CD4-positive, alpha-beta T cell treated with Interleukin-2 at 100 ng/mL for 4 hours (primary cell): ENCODE measurements around the gene SLMAP.
"Not testable (repeated sequence)": the region's sequence is repeated elsewhere in the genome, so short reads cannot be mapped to it uniquely, and the experiment has no call there.

Source experiments
- DNase-seq: peaks from one replicate; pipeline ENCODE4 v3.0.0-alpha.2; 2020; ENCODE audit warnings: low spot score

Gene SLMAP

GRCh38 chr3:57832486-57832885, 76.4 kb downstream of the SLMAP start:
- DNase-seq = no peak

DNA sequence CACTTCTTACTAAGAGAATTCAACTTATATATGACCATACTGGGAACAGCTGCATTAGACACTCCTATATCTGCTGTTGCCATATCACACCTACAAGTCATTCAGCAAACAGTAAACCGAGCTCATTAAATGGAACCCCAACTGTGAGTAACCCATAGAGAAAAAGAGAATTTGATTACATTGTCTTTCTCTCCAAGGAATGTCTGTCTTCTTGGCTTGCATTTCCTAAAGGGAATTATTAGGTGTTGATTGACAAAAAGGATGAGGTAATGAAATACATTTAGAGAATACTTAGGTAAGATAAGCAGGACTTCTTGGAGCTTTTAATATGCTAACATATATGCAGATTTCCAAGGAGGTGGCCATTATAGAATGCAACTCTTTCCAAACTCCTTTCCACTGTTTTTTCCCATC, 76.8 kb downstream of the SLMAP start:
- no peak for DNase-seq

DNA sequence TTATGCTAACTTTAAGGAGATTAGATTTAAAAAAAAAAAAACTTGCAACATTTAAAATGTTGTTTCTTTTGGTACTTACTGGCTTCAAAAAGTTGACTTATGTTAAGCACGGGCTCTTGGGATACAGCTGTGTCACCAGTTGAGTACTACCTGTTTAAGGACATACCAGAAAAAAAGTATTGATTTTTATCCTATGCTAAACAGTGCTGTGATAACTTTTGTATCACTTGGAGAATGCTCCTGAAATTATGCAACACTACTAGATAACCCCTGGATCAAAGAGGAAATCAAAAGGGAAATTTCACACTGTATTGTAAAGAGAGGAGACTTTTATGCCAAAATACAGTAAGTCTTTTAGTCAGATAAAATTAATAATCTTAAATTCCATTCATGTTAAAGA, 77.7 kb downstream of the SLMAP start:
- no peak for DNase-seq

- DNase-seq = no peak
Measured at GRCh38 chr3:57837686-57838085, 81.6 kb downstream of the SLMAP start.

DNA sequence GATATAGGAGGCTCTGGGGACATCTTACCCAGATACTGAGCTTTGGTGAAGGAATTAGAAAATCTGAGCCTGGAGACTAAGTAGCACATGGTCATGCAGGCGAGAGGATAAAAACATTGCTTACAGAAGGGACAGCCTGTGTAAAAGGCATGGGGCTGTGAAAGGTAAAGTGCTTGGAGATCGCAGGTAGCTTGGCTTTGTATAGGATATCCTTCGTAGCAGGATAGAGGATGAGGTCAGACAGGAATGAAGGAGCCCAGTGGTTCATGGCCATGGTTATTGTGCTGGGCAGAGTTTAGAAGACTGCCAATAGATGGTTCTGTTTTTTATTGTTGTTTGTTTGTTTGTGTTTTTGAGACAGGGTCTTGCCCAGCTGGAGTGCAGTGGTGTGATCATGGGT, 82.5 kb downstream of the SLMAP start:
- DNase-seq = no peak

DNA sequence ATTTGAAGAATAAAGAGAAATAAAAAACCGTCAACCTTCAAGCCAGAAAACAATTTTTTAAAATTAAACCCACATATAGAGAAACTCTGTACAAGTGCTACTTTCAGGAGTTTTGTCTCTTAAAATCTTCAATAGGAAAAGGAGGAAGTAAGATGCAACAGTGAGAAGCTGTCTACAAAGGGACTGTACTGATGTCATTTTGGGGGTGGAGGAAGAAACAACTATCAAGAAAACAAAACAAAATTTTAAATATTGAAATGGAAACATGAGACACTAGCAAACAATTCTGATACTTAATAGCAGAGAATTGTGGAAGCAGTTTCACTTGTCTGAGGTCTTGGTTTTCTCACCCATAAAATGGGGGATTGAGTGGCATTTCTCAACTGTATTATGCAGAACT, 84.4 kb downstream of the SLMAP start:
- DNase-seq = no peak

- DNase-seq = no peak
Measured at GRCh38 chr3:57841818-57842217, 85.7 kb downstream of the SLMAP start.

- DNase-seq = no peak
Measured at GRCh38 chr3:57848177-57848738, 92.1 kb downstream of the SLMAP start.

DNA sequence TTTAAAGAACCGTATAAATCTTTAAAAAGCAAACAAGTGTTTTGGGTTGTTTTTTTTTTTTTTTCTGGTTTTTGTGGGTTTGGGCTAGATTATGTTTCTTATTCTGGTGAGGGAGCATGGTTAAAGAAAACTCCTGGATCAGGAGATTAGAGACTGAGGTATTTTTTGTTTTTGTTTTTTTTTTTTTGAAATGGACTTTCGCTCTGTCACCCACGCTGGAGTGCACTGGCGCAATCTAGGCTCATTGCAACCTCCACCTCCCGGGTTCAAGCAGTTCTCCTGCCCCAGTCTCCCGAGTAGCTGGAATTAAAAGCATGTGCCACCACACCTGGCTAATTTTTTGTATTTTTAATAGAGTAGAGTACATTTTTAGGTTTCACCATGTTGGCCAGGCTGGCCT, 95.2 kb downstream of the SLMAP start:
- no peak for DNase-seq

- no peak for DNase-seq
Measured at GRCh38 chr3:57852896-57853295, 96.8 kb downstream of the SLMAP start.

DNA sequence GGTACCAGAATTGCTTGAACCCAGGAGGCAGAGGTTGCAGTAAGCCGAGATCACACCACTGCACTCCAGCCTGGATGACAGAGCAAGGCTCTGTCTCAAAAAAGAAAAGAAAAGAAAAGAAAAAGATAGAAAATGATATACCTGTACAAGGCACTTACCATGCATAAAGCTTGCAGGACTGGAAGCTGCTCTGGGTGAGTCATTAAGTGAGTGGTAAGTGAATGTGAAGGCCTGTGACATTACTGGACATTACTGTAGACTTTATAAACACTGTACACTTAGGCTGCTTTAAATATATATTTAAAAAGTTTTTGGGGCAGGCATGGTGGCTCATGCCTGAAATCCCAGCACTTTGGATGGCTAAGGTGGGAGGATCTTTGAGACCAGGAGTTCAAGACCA, 99.2 kb downstream of the SLMAP start:
- DNase-seq = no peak

- DNase-seq = no peak
Measured at GRCh38 chr3:57855943-57856342, 99.8 kb downstream of the SLMAP start.

DNA sequence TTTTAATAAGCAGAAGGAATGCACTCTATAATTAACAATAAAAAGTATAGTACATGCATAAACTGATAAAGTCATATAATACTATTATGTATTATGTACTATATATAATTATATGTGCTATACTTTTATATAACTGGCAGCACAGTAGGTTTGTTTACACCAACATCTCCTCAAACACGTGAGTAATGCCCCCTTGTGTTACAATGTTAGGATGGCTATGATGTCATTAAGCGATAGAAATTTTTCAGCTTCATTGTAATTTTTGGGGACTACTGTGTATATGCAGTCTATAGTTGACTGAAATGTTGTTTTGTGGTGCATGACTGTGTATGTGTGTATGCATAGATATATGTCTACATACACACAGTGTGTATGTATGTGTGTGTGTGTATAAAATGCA, 100.6 kb downstream of the SLMAP start:
- DNase-seq = peak; percentile 7

GRCh38 chr3:57862894-57863293, 106.8 kb downstream of the SLMAP start:
- no peak for DNase-seq

GRCh38 chr3:57863380-57863779, 107.3 kb downstream of the SLMAP start:
- DNase-seq = no peak

DNA sequence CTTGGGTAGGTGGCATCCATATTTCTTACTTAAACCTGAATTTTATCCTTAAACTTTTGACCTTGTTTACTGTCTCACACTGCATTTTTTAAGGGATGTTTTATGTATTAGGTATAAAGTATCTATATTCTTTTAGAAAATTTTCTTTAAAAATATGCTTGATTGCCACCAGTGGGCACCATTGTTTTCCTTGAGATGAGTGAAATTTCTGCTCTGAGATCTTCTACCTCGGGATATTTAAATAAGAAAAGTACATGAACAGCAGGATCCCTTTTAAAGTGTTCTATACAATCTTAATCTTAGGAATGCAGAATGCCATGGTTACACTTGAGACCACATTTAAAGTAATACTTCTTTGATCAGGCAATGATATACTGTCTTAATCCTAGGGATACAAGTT, 108.7 kb downstream of the SLMAP start:
- no peak for DNase-seq

DNA sequence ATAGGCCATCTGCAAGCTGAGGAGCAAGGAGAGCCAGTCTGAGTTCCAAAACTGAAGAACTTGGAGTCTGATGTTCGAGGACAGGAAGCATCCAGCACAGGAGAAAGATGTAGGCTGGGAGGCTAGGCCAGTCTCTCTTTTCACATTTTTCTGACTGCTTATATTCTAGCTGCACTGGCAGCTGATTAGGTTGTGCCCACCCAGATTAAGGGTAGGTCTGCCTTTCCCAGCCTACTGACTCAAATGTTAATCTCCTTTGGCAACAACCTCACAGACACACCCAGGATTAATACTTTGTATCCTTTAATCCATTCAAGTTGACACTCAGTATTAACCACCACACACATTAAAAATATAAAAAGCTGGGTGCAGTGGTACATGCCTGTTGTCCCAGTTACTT, 113.0 kb downstream of the SLMAP start:
- DNase-seq = not testable (repeated sequence)

DNA sequence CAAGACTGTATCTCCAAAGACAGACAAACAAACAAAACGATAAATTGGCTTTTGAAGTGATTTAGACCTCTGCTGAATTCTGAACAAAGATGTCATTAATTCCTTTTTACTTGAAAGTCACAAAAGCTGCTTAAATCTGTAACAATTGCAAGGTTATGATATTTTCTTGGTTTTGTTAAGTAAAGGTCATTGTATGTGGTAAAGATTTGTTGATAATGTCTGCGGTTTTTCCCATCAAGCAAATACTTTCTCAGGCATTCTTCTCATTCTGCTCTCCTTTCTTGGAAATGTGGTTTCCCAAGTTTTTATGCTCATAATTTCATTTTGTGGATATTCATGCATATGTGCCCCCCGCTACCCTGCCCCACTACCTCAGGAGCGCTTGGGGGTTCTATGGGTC, 116.5 kb downstream of the SLMAP start:
- no peak for DNase-seq

DNA sequence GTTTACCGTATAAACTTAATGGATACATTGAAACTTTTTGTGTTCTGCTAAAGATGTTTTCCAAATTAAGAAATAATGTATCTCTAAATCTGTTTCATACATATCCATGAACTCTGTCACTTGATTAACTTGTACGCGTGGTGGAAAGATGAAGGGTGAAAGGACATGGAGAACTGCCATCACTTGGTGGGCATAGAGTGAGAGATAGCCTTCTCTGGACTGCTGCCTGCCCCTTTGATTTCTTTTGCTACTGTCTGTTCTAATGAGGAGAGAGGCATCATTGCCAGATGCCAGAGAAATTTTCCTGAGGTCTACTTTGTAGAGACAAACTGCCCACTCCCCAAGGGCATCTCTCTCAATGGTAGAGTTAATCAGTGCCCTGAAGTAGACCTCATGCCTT, 120.5 kb downstream of the SLMAP start:
- no peak for DNase-seq

DNA sequence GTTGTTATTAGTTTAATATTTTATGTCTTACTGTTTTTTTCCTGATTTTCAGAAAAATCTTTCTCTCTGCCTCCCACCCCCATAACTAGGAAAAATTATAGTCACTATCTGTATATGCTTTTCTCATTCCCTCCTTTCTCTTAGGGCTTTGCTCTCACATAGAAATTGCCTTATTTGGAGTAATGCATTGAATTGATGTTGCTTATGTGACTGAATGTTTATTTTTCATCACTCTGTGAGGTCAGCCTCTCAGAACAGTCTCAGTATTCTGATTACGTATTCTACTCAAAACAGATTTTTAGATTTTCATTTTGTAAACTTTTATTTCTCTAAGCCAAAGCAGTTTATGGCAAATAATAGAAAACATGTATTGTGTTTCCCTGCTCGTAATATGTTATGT, 121.0 kb downstream of the SLMAP start:
- DNase-seq = no peak

GRCh38 chr3:57884436-57884835, 128.3 kb downstream of the SLMAP start:
- not testable (repeated sequence) for DNase-seq

GRCh38 chr3:57889807-57890206, 133.7 kb downstream of the SLMAP start:
- no peak for DNase-seq

DNA sequence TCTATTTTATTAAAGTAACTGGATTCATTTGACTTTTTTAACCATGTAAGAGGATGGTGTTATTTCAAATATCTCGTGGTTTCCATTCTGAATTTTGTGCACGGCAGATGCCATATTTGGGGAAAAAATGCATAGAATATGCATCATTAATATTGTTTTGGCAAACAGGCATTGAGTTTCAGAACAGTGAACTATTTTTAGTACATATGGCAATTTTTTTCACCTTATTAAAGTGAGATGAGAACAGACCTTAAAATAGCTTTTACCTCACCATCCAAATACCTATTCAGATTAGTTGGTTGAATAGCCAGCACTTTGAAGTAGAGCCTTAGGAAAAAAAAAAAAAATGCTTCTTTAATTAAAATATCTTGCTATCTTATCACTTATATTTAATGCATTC, 134.8 kb downstream of the SLMAP start:
- no peak for DNase-seq

DNA sequence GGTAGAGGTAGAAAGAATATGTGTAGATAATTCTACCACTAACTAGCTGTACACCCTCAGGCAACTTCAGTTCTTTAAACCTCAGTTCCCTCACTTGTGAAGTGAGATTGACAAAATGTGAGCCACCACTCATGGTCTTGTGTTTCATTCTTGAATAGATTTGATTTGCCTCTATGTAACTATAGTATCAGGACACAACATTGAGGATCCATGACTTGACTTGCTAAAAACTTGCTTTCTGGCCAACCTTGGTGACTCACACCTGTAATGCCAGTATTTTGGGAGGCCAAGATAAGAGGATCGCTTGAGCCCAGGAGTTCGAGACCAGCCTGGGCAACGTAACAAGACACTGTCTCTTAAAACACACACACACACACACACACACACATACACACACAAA, 136.3 kb downstream of the SLMAP start:
- DNase-seq = no peak

DNA sequence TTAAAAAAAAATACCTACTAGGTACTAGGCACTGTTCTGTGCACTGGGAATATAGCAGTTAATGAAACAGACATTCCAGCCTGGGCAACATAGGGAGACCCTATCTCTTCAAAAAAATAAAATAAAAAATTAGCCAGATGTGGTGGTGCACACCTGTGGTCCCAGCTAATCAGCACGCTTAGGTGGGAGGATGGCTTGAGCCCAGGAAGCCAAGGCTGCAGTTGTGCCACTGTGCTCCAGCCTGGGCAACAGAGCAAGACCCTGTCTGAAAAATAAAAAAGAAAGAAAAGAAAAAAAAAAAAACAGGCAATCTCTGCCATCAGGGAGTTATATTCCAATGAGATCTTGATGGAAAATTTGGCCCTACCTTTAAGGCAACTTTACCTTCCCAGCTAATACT, 137.0 kb downstream of the SLMAP start:
- DNase-seq = no peak
